ENCODE measurements around the gene TMEM131. TPM values are rescaled to one million over a fixed set of nuclear protein-coding genes. Genes with fewer than 3 reads are reported as not detected.

Gene TMEM131
- total RNA-seq, 1 donor from 2014 or later: 59.4 TPM

DNA sequence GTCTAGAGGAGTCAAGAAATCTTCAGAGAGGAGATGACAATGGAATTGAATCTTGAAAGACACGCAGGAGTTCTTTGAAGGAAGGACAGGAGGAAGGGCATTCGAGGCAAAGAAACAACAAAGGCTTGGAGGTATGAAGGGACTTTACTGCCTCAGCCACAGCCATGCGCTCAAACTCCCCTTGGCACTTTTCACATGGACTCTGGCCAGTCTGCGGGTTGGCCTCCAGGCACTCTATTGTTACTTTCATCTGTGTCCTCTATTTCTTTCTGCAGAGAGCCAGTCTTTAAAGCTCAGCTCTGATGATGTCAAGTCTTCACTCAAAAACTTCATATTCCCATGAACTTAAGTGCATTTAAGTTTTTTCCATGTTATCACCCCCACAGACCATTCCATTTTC lies 186.9 kb downstream of the TMEM131 start:
- Mint-ChIP-seq H3K27me3 (ENCODE audit: insufficient read depth, low read depth) (no peaks in the 10 kb centered on the region), H3K4me3 (no peak overlapping the region), H3K36me3 (peaks cover 16% of the 10 kb centered on the region), H3K4me1 (peaks cover 12% of the 10 kb centered on the region), H3K27ac (no peak overlapping the region), H3K9me3 (no peaks in the 10 kb centered on the region)
- no peak for TF ChIP-seq EZH2 (IDR thresholded peaks at IDR 0.05)
- no peak for TF ChIP-seq EZH2phosphoT487 (IDR thresholded peaks at IDR 0.05)
- TF ChIP-seq, protein P1, sequence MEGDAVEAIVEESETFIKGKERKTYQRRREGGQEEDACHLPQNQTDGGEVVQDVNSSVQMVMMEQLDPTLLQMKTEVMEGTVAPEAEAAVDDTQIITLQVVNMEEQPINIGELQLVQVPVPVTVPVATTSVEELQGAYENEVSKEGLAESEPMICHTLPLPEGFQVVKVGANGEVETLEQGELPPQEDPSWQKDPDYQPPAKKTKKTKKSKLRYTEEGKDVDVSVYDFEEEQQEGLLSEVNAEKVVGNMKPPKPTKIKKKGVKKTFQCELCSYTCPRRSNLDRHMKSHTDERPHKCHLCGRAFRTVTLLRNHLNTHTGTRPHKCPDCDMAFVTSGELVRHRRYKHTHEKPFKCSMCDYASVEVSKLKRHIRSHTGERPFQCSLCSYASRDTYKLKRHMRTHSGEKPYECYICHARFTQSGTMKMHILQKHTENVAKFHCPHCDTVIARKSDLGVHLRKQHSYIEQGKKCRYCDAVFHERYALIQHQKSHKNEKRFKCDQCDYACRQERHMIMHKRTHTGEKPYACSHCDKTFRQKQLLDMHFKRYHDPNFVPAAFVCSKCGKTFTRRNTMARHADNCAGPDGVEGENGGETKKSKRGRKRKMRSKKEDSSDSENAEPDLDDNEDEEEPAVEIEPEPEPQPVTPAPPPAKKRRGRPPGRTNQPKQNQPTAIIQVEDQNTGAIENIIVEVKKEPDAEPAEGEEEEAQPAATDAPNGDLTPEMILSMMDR (IDR thresholded peaks at IDR 0.05): no peak
- peaks cover 6% of the 10 kb centered on the region for H3K36me3 ChIP-seq
- H2AFZ ChIP-seq (replicated peaks): no peak overlapping the region
- no peak overlapping the region for H3K4me3 ChIP-seq
- H3K4me1 ChIP-seq: peaks cover 21% of the 10 kb centered on the region
- DNase-seq (ENCODE audit: low spot score): no peak
- no peak overlapping the region for H3K9ac ChIP-seq
- H3F3A ChIP-seq (ENCODE audit: low read depth): no peaks in the 10 kb centered on the region
- H3K9me3 ChIP-seq (ENCODE audit: low read depth): no peaks in the 10 kb centered on the region
- no peaks in the 10 kb centered on the region for H3K27me3 ChIP-seq
- peaks cover 5% of the 10 kb centered on the region for H4K20me1 ChIP-seq (ENCODE audit: low read depth)
- H3K4me2 ChIP-seq: no peak overlapping the region
- no peaks in the 10 kb centered on the region for H3K79me2 ChIP-seq (ENCODE audit: low read depth)
- H3K27ac ChIP-seq: no peak overlapping the region

DNA sequence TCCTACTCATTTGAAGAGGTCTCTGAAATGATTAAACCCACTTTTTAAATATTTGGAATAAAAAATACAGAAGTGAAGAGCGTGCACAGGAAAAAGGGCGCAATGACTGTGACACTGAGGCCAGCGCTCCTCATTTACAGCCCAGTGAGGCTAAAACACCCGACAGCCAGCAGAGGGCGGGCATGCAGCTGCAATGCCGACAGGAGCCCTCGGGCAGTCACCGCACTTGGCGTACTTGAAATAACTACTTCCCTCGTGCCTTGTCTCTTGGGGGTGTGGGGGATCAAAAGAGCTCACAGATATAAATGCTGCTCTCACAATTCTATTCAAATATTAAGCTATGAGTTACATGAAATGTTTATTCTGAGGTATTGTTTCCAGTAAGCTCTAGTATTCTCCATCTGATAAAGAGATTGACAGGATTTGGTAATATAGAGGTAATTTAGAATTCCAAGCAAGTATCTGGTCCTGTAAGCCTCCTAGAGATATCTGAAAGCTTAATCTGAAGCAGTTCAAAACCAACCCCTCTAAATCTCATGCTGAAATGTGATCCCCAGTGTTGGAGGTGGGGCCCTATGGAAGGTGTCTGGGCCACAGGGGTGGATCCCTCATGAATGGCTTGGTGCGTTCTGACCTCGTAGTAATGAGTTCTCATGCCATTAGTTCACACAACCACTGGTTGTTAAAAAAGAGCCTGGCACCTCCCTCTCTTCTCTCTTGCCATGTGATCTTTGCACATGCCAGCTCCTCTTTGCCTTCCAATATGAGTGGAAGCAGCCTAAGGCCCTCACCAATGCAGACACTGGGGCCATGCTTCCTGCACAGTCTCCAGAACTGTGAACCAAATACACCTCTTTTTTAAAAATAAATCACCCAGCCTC lies 188.8 kb downstream of the TMEM131 start:
- Histone ChIP-seq H3K9ac (no peak overlapping the region), H2AFZ (replicated peaks) (no peak overlapping the region), H3K79me2 (ENCODE audit: low read depth) (no peaks in the 10 kb centered on the region), H4K20me1 (ENCODE audit: low read depth) (peaks cover 5% of the 10 kb centered on the region), H3F3A (ENCODE audit: low read depth) (no peaks in the 10 kb centered on the region), H3K36me3 (peaks cover 5% of the 10 kb centered on the region), H3K4me2 (no peak overlapping the region), H3K27ac (no peak overlapping the region), H3K4me3 (no peak overlapping the region), H3K27me3 (no peaks in the 10 kb centered on the region), H3K4me1 (peaks cover 6% of the 10 kb centered on the region), H3K9me3 (ENCODE audit: low read depth) (no peaks in the 10 kb centered on the region)
- TF ChIP-seq, protein P1 (IDR thresholded peaks at IDR 0.05): peak; percentile 94
- TF ChIP-seq EZH2 (IDR thresholded peaks at IDR 0.05): no peak
- DNase-seq (ENCODE audit: low spot score): peak; percentile 88
- no peaks in the 10 kb centered on the region for H3K9me3 Mint-ChIP-seq
- H3K36me3 Mint-ChIP-seq: peaks cover 13% of the 10 kb centered on the region
- H3K27ac Mint-ChIP-seq: no peak overlapping the region
- no peaks in the 10 kb centered on the region for H3K27me3 Mint-ChIP-seq (ENCODE audit: insufficient read depth, low read depth)
- H3K4me3 Mint-ChIP-seq: no peak overlapping the region
- peaks cover 4% of the 10 kb centered on the region for H3K4me1 Mint-ChIP-seq

- Histone ChIP-seq H3K4me2 (no peak overlapping the region), H4K20me1 (ENCODE audit: low read depth) (peaks cover 5% of the 10 kb centered on the region), H3K9me3 (ENCODE audit: low read depth) (no peaks in the 10 kb centered on the region), H2AFZ (replicated peaks) (no peak overlapping the region), H3K79me2 (ENCODE audit: low read depth) (no peaks in the 10 kb centered on the region), H3K27me3 (no peaks in the 10 kb centered on the region), H3K4me1 (peaks cover 6% of the 10 kb centered on the region), H3K4me3 (no peak overlapping the region), H3K27ac (no peak overlapping the region), H3F3A (ENCODE audit: low read depth) (no peaks in the 10 kb centered on the region), H3K36me3 (peaks cover 14% of the 10 kb centered on the region), H3K9ac (no peak overlapping the region)
- Mint-ChIP-seq H3K27me3 (ENCODE audit: insufficient read depth, low read depth) (no peaks in the 10 kb centered on the region), H3K4me3 (no peak overlapping the region), H3K36me3 (peaks cover 10% of the 10 kb centered on the region), H3K9me3 (no peaks in the 10 kb centered on the region), H3K27ac (no peak overlapping the region), H3K4me1 (no peaks in the 10 kb centered on the region)
- no peak for DNase-seq (ENCODE audit: low spot score)
- TF ChIP-seq, protein P1 (IDR thresholded peaks at IDR 0.05): no peak
- no peak for TF ChIP-seq EZH2phosphoT487 (IDR thresholded peaks at IDR 0.05)
- TF ChIP-seq EZH2 (IDR thresholded peaks at IDR 0.05): no peak
Observed at GRCh38 chr2:97805776-97806175, 190.0 kb downstream of the TMEM131 start.
